ENCODE data around the gene SIGLEC9. TPM values are rescaled to one million over a fixed set of nuclear protein-coding genes. Genes with fewer than 3 reads are reported as not detected.

Gene SIGLEC9
- total RNA-seq, 1 donor from 2014 or later = 0.85 TPM

GRCh38 chr19:51145916-51146493, 21.3 kb downstream of the SIGLEC9 start:
- TF ChIP-seq CTCF (IDR thresholded peaks at IDR 0.05) = no peak
- H3K9me3 ChIP-seq = no peaks in the 10 kb centered on the region
- intact Hi-C loops (cut with DNase I) = no loop called here
- H3K36me3 ChIP-seq = no peaks in the 10 kb centered on the region
- no peaks in the 10 kb centered on the region for H3K27me3 ChIP-seq
- no peak overlapping the region for H3K27ac ChIP-seq
- H3K4me1 ChIP-seq = no peaks in the 10 kb centered on the region
- DNase-seq (ENCODE audit: low spot score in 2 of 2) = no peak
- H3K4me3 ChIP-seq = no peak overlapping the region

DNA sequence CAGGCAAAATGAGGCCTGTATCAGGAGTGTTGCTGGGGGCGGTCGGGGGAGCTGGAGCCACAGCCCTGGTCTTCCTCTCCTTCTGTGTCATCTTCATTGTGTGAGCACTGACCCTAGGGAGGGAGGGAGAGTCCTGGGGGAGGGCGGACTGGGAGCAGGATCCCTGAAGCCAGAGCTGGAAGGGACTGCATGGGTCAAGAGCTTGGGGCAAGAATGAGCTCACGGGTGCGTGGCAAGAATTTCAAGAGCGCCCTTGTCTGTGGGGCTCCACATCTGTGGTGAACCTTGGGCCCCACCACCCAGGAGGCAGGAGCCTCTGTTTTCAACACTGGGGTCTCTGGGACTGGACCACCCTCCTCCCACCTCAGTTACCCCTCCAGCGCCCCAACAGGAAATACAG, 22.0 kb downstream of the SIGLEC9 start:
- no peak for TF ChIP-seq CTCF (IDR thresholded peaks at IDR 0.05)
- no peak for DNase-seq (ENCODE audit: low spot score in 2 of 2)
- no peaks in the 10 kb centered on the region for H3K36me3 ChIP-seq
- no peak overlapping the region for H3K4me3 ChIP-seq
- H3K4me1 ChIP-seq = no peaks in the 10 kb centered on the region
- intact Hi-C loops (cut with DNase I) = no loop called here
- no peaks in the 10 kb centered on the region for H3K27me3 ChIP-seq
- H3K9me3 ChIP-seq = no peaks in the 10 kb centered on the region
- H3K27ac ChIP-seq = no peak overlapping the region

- intact Hi-C loops (cut with DNase I) = no loop called here
- DNase-seq (ENCODE audit: low spot score in 2 of 2) = no peak
- H3K4me3 ChIP-seq = no peak overlapping the region
- no peaks in the 10 kb centered on the region for H3K27me3 ChIP-seq
- no peak for TF ChIP-seq CTCF (IDR thresholded peaks at IDR 0.05)
- no peak overlapping the region for H3K27ac ChIP-seq
- no peaks in the 10 kb centered on the region for H3K9me3 ChIP-seq
- H3K36me3 ChIP-seq = no peaks in the 10 kb centered on the region
- H3K4me1 ChIP-seq = no peaks in the 10 kb centered on the region
These were observed 23.0 kb downstream of the SIGLEC9 start for GRCh38 chr19:51147663-51148062.

GRCh38 chr19:51148580-51148979, 23.9 kb downstream of the SIGLEC9 start:
- no peak for TF ChIP-seq CTCF (IDR thresholded peaks at IDR 0.05)
- Histone ChIP-seq H3K9me3 (no peaks in the 10 kb centered on the region), H3K36me3 (no peaks in the 10 kb centered on the region)

DNA sequence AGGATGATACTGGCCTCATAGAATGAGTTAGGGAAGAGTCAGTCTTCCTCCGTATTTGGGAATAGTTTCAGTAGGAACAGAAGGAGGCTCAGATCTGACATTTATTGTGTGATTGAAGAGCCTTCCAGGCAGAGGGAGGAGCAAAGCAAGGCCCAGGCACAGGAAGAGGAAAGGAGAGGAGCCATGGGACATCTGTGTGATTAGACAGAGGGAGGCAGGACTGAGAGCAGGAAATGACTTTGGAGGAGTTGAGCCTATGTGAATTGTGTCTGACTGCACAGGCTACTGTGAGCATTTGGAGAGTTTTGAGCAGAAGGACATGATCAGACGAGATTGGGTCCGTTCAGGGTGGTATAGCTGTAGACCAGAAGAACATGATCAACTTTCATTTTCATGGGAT, 25.9 kb downstream of the SIGLEC9 start:
- no peaks in the 10 kb centered on the region for H3K9me3 ChIP-seq
- H3K27me3 ChIP-seq = no peaks in the 10 kb centered on the region
- no peaks in the 10 kb centered on the region for H3K36me3 ChIP-seq
- H3K4me1 ChIP-seq = no peaks in the 10 kb centered on the region
- DNase-seq (ENCODE audit: low spot score in 2 of 2) = no peak
- no peak for TF ChIP-seq CTCF (IDR thresholded peaks at IDR 0.05)
- H3K4me3 ChIP-seq = no peak overlapping the region
- intact Hi-C loops (cut with DNase I) = no loop called here
- no peak overlapping the region for H3K27ac ChIP-seq

More at GRCh38 chr19:51148580-51148979, 23.9 kb downstream of the SIGLEC9 start:
- no peaks in the 10 kb centered on the region for H3K27me3 ChIP-seq
- intact Hi-C loops (cut with DNase I) = no loop called here
- DNase-seq (ENCODE audit: low spot score in 2 of 2) = no peak
- no peak overlapping the region for H3K27ac ChIP-seq
- no peaks in the 10 kb centered on the region for H3K4me1 ChIP-seq
- H3K4me3 ChIP-seq = no peak overlapping the region

DNA sequence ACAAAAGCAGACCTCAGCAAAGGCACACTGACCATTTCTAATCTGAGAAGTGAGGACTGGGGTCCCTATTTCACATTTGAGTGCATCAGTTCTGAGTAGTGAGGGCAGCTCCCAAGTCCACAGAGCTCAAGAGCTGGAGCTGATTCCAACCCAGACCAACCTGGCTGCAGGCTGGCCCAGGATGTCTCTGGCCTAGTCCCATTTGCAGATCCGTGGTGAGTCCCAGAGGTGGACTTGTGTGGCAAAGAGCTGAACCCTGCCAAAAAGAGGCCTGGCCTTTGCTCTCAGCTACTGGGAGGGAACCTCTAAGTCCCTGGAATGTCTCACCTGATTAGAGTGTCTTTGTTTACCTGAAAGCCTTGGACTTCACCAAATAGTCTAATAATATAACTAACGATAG, 32.0 kb downstream of the SIGLEC9 start:
- Histone ChIP-seq H3K36me3 (no peaks in the 10 kb centered on the region), H3K4me3 (no peak overlapping the region), H3K4me1 (no peaks in the 10 kb centered on the region), H3K27me3 (no peaks in the 10 kb centered on the region), H3K27ac (no peak overlapping the region), H3K9me3 (no peaks in the 10 kb centered on the region)
- intact Hi-C loops (cut with DNase I) = no loop called here
- DNase-seq (ENCODE audit: low spot score in 2 of 2) = no peak
- TF ChIP-seq CTCF (IDR thresholded peaks at IDR 0.05) = no peak

Measured in ascending aorta (tissue), 2 donors.